Hematopoietic multipotent progenitor cell (in vitro differentiated cells): ENCODE results near the gene MAGEA11. TPM values are rescaled to one million over a fixed set of nuclear protein-coding genes. Genes with fewer than 3 reads are reported as not detected.
A peak's percentile ranks its signal among the peaks of the same experiment; 100 is the strongest.
"Not testable (repeated sequence)": the region's sequence is repeated elsewhere in the genome, so short reads cannot be mapped to it uniquely, and the experiment has no call there.

Experiments
- DNase-seq, 3 donors: peaks; one replicate each; pipeline ENCODE4 v3.0.0-alpha.2; 2011 to 2015; ENCODE audit warnings: low read depth in 2 of 3, low spot score in 2 of 3
- total RNA-seq: library from RNA; depleted of rRNA; stranded (reverse); fragments of >200 nt; gene quantifications from one replicate; pipeline ENCODE4 v1.2.3, GENCODE V29; 2012

MAGEA11 gene, protein sequence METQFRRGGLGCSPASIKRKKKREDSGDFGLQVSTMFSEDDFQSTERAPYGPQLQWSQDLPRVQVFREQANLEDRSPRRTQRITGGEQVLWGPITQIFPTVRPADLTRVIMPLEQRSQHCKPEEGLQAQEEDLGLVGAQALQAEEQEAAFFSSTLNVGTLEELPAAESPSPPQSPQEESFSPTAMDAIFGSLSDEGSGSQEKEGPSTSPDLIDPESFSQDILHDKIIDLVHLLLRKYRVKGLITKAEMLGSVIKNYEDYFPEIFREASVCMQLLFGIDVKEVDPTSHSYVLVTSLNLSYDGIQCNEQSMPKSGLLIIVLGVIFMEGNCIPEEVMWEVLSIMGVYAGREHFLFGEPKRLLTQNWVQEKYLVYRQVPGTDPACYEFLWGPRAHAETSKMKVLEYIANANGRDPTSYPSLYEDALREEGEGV
- not detected for total RNA-seq

DNA sequence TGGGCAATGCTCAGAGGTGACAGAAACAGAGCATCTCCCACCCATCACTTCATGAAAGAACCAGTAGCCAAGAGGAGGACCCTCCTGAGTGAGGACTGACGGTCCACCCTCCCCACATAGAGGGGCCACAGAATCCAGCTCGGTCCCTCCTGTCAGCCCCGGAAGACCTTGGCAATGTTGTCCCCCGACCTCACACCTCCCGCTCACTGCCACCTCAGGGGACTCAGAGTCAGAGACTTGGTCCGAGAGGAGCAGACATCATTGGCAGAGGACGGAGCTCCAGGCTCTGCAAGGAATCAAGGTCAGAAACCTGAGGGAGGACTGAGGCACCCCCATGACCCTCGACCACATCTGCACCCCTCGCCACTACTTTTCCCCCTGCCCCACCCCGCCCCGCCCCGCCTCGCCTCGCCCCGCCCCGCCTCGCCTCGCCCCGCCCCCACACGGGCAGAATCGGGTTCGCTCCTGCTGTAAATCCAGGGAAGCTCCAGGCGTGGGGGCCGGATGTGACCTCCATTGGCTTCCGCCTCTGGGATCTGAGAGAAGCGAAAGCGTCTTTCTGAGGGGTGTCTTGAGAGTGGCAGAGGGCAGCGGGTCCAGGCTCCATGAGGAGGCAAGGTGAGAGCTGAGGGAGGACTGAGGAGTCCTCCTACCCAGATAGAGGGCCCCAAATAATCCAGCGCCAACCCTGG, at the start of gene MAGEA11:
Gene MAGEA11, plus strand, starts transcription at position 516 of the 692 bp plus-strand sequence. CDS start 1,100 bp downstream, outside the sequence.
- no peak for DNase-seq

DNA sequence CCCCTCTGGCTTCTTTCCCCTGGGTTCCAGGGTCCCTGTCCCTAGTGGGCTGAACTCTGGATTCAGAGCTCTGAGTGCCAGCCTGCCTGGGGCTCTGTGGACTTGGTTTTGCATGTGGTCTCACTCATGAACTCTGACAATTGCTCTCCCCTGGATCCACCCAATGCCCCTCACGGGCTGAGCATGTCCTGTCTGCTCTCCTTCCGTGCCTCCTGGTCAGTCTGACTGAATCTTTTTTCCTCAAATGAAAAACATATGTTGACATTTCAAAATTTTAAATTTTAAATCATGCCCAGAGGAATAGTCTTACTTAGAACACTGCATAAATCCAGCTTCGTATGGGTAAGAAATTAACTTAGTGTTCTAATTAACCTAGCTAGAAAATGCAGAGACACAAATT, 36.8 kb upstream of the MAGEA11 start:
- DNase-seq: not testable (repeated sequence)

DNA sequence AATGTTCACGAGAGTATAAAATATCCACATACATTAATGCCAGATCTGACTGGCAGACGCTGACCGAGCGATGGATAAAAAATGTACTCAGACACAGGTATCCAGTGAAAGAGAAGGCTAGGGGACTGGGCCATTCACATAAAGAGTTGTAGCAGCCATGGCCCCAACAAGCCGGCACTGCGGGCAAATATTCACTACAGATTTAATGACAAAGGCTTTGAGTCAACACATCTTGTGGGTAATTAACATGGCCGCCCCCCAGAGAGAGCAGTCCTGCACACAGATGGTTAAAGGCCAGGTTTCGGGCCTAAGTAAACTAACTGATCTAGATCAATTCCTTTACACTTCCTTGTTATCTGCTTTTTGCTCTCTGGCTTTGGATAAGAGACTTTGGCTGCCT, 36.3 kb upstream of the MAGEA11 start:
- DNase-seq: not testable (repeated sequence)

DNA sequence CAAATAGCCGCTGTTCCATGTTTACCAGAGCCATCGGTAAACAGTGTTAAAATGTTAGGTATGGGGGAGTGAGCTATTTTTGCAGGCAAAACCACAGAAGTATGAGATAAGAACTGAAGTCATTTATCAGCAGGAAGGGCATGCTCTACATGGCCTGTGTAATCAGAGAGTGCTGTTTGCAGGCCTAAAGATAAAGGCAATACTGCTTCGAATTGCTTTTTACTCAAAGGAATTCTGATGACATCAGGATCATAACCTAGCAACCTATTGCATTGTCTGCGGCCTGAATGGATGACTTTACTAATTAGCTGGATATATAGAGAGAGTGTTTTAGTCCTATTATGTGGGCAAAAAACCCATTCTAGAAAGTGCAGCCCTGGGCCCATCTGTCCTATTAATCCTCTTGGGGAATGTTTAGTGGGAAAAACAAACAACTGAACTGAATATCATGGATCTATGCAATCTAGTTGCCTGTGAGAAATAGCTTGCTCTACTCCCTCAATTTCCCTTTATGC, 32.6 kb upstream of the MAGEA11 start:
- DNase-seq: not testable (repeated sequence)

DNA sequence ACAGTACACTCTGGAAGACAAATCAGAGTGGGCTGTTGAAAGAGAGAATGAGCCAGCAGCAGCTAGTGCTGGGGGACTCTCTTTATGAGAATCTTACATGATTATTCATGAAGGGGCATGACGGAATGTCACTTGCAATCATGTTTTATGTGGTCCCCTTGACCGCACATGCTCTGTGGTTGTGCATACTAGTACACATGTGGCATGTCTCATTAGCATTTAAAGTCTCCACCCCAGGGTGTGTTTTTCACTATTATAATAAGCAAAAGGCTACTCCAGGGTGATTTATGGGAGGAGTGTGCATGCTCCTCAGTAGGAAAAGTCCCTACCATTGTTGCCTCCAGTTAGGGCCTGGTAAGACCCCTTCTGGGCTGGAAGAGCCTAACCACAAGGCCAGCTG, 30.7 kb upstream of the MAGEA11 start:
- no peak for DNase-seq

DNA sequence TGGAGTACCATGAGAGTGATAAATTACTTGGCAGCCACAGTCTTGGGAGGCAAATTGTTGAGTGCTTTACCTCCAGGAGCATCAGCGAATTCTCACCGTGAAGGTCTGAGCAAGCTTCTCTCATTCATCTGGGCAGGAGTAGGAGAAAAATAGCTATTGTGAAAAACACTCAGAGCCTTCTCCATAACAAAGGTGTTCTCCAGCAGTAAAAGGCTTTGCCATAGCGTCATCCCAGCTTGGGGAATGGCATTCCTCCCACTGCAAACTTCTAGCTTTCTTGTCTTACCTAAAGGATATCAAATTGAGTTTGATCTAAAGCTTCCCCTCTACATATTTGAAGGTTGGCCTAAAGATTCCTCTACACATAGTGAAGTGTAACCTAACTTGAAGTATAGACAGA, 29.8 kb upstream of the MAGEA11 start:
- DNase-seq: no peak

DNA sequence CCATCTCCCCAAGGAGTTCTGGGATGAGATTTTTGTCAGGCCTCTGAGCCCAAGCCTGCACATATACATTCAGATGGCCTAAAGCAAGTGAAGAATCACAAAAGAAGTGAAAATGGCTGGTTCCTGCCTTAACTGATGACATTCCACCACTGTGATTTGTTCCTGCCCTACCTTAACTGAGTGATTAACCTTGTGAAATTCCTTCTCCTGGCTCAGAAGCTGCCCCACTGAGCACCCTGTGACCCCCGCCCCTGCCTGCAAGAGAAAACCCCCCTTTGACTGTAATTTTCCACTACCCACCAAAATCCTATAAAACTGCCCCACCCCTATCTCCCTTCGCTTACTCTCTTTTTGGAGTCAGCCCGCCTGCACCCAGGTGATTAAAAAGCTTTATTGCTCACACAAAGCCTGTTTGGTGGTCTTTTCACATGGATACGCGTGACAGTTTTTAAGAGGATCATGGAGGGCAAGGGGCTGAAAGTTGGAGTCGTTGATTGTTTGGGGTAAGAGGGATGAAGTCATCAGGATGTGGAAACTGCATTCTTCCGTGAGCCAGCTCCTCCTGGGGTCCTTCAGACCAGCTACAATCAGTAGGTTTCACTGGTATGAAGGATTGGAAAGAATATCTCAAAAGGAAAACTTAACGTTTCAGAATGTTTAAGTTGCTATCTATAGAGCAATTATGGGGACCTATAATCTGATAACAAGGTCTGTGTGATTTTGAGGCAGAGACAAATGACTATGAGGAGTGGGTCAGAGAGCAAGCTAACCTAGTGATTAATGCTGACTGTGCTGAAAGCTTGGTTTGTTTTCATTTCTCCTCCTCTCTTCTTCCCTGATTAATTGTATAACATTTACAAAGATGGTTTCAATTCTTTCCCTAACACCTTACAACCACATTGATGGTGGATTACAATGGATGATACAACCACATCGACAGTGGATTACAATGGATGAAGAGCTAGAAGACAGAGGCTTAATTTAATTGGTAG, 28.6 kb upstream of the MAGEA11 start:
- no peak for DNase-seq

DNA sequence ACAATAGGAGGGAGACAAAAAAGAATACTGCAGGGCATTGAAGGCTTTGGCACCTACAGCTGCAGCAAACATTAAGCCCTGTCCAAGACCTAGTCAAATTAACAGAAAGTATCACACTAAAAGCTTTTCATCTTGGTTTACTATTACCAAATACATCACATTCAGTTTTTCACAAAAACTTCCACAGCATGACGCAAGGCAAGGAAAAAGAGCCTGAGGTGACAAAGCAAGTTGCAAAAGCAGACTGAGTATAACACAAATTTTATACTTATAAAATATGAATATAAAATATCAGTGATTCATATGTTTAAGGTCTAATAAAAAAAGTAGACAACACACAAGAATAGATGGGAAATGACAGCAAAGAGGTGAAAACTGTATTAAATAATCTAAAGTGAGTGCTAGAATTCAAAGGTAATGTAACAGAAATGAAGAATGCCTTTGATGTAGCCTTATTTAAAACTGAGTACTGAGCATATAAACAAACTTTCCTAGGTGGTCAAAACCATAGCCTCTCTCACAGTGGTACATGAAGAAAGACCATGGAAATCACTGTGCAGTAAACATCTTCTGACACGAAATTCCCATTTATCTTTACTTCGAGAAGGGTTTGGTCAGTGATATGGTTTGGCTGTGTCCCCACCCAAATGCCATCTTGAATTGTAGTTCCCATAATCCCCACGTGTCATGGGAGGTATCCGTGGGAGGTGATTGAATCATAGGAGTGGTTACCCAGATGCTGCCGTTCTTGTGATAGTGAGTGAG, 27.7 kb upstream of the MAGEA11 start:
- DNase-seq: no peak

DNA sequence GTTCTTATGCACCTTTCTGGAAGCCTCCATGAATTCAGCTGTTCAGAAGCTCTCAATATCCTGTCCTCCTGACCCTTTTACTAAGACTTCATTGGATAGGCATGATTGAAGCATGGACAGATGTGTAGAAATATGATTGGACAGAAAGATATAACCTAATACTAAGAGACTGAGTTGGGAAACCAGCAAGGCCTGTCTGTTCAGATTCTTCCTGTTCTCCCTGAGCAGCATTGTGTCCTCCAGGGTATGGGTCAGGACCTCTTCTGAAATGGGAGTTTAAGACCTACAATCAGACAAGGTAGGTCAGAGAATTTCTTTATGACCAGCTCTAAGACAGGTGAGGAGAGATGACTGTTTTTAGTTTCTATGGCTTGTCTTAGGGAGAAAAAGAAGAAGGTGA, 23.9 kb upstream of the MAGEA11 start:
- DNase-seq: no peak

DNA sequence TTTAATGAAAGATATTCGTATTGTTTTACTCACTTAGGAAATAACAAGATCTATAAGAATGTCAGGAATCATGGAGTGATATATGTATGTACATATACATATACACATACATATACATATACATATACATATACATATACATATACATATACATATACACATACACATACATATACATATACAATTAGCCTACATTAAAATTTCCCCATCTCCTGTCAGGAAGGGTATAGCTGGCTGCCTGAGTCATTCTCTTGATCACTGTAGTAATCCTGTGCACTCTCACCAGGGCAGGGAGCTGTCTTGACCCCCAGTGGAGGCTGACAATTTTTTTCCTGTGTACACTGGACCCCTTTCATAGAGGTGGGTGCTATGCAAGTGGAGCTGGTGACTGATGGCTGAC, 23.3 kb upstream of the MAGEA11 start:
- no peak for DNase-seq

DNA sequence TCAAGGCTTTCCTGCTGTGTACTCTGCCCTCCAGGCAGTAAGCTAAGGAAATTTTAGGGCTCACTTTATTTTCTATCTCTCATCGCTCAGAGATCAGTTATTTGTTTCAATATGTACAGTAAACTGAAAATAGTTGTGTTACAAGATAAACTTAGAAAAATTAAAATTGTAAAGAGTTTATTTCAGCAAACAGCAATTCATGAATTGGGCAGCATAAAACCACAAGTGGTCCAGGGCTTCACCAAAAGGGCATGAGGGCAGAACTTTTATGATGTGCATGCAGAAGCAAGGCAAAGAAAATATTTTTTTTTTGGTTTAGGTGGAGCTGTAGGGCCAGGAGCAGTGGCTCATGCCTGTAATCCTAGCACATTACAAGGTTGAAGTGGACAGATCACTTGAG, 20.1 kb upstream of the MAGEA11 start:
- no peak for DNase-seq

DNA sequence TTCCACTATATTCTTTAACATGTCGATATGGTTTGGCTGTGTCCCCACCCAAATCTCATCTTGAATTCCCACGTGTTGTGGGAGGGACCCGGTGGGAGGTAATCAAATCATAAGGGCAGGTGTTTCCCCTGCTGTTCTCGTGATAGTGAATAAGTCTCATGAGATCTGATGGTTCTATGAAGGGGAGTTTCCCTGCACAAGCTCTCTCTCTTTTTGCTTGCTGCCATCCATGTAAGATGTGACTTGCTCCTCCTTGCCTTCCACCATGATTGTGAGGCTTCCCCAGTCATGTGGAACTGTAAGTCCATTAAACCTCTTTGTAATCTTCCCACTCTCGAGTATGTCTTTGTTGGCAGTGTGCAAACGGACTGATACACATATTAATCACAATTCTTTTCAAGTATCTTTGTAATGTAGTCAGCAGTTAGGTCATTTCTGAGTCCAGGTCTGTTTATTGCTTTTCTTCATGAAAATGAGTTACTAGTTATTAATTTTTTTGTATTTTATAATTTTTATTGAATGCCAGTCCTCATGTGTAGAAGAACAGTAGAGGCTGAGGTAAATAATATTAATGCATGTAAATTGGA, 19.1 kb upstream of the MAGEA11 start:
- DNase-seq: not testable (repeated sequence)

DNA sequence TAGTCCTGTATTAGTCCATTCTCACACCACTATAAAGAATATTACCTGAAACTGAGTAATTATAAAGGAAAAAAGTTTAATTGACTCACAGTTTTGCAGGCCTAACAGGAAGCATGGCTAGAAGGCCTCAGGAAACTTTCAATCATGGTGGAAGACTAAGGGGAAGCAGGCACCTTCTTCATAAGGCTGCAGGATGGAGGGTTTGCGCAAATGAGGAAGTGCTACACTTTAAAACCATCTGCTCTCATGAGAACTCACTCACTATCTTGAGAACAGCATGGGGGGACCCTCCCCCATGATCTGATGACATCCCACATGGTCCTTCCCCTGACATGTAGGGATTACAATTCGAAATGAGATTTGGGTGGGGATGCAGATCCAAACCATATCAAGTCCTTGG, 12.1 kb upstream of the MAGEA11 start:
- peak in 2 of 3 donors; percentile 1 to 26 for DNase-seq

DNA sequence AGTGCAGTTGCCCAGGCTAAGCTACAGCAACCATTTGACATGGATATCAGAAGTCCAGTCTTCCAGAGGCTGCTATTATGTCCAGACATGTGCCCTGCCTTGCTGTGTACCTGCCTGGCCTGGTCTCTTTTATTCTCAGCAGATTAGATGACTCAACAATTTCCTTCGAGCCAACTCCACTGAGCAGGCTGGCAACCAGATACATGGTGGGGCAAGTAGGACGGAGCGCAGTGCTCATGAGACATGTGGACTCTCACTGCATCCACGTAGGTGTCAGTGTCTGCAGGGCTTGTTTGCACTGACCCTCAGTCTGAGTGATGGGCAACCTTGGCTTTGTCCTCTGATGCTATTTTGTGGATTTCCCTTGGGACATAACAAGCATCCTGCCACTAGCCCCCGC, 7.2 kb upstream of the MAGEA11 start:
- no peak for DNase-seq

DNA sequence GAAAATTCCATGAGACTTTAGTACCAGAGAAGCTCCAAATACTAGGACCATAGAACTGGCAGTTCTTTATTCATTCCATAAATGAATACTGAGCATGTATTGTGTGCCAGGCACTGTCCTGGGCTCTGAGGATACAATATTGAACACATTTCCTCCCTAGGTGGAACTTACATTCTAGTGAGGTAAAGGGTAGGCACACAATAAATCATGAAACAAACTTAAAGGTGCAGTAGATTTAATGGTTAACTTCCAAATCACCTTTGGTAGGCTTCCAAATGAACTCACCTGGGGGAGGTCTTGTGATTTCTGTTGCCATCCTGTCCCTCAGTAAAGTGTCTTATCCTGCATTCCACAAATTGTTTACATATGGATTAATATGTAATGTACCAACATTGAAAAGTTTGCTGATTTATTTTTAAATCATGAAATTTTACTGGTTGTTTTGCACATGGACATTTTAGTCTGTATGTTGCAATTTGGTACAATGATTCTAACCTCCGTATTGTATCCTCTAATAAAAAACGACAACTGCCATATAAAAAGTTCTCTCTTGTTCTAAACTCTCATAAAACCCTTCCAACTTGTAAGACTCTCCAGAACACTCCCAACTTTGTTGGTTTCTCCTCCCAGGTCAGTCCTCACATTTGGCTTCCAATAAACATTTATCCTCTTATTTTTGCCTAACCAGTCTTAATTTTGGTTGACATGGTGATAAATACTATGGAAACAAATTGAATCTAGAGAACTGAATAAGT, 4.5 kb upstream of the MAGEA11 start:
- no peak for DNase-seq

DNA sequence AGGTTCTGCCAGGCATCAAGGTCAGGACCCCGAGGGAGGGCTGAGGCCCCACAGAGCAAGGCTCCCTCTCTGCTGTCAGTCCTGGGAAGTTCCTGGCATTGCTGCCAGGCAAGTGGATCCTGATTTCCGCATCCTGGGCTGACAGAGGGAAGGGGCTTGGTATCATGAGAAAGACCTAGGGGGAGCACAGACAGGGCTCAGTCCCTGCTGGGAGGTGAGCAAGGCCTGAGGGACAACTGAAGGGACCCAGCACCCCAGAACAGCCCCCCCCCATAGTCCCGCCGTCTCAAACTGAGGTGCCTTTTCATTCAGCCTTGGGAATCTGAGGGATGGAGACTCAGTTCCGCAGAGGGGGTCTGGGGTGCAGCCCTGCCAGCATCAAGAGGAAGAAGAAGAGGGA, 971 bp downstream of the MAGEA11 start:
- no peak for DNase-seq

DNA sequence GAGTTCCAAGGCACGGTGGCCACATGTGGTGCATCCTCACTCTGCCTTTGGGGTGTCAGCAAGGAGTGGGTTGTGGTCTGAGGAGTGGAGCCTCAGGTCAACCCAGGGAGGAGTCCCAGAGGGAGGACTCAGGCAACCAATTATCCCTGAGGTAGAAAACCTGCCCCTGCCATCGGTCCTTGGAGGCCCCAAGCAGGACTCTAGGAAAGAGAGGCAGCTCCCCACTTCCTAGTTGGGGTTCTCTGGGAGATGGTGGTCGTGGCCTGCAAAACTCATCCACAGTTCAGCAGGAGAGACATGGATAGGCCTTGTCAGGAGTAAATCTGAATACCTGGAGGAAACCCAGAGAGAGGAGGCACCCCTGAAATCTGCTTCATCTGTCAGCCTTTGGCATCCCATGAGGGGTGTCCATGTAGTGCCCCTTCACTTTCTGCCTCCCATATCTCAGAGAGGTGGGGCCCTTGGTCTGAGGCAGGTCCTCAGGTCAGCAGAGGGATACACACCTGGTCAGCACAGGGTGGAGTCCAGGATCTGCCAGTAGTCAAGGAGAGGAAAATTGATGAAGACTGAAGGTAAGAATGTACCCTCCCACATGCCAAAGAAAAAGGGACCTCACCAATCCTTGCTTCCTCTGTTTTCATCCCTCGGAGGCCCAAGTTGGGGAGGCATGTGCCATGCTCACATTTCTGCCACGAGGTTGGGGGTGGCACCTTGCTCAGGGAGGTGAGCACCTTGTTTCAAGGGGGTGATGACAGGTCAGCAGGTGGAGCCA, 1.6 kb downstream of the MAGEA11 start:
- DNase-seq: no peak

DNA sequence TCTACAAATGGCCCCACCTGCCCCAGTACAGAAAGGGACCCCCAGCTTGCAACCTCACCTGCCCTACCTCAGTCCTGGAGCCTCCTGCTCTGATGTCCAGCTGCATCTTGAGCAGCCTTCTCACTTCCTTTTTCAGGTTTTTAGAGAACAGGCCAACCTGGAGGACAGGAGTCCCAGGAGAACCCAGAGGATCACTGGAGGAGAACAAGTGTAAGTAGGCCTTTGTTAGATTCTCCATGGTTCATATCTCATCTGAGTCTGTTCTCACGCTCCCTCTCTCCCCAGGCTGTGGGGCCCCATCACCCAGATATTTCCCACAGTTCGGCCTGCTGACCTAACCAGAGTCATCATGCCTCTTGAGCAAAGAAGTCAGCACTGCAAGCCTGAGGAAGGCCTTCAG, 3.6 kb downstream of the MAGEA11 start:
- DNase-seq: no peak
